Measurements from ENCODE around the gene CLIC3. TPM values are rescaled to one million over a fixed set of nuclear protein-coding genes. Genes with fewer than 3 reads are reported as not detected.

Gene CLIC3
- total and polyA plus RNA-seq, 5 donors from 2014 or later: 0.38 to 4.5 (median 2.2) TPM

DNA sequence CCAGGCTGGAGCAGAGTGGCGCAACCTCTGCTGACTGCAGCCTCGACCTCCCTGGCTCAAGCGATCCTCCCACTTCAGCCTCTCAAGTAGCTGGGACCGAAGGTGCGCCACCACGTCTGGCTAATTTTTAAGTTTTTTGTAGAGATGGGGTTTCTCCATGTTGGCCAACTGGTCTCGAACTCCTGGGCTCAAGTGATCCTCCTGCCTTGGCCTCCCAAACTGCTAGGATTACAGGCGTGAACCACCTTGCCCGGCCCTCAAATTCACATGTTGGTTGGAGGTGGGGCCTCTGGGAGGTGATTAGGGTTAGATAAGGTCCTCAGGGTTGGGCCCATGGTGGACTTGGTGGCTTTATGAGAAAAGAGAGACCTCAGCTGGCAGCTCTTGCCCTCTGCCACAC, 34.2 kb downstream of the CLIC3 start:
- H3K9me3 Mint-ChIP-seq: no peaks in the 10 kb centered on the region
- H3K36me3 Mint-ChIP-seq: no peaks in the 10 kb centered on the region
- DNase-seq (no peak), ATAC-seq (ENCODE audit: low read depth in 2 of 2) (no peak)
- Histone ChIP-seq H3K36me3 (ENCODE audit: control insufficient read depth, insufficient read depth, low read length) (no peaks in the 10 kb centered on the region), H3K27me3 (ENCODE audit: control insufficient read depth, insufficient read depth, low read length) (no peaks in the 10 kb centered on the region), H3K9me3 (ENCODE audit: control insufficient read depth in 2 of 2, low read length in 2 of 2) (no peaks in the 10 kb centered on the region), H3K4me1 (ENCODE audit: control insufficient read depth, insufficient read depth, low read length, poor library complexity, severe bottlenecking) (peaks cover 59% of the 10 kb centered on the region), H3K27ac (ENCODE audit: insufficient read depth, low read length, poor library complexity, severe bottlenecking) (no peak overlapping the region), H3K4me3 (ENCODE audit: low read depth, low read length) (no peak overlapping the region)
- H3K27me3 Mint-ChIP-seq: no peaks in the 10 kb centered on the region
- peaks cover 0 to 25% (median 13%) of the 10 kb centered on the region in 4 donors for H3K4me1 Mint-ChIP-seq
- peak overlapping the region in 1 of 3 donors; percentile 53 for H3K27ac Mint-ChIP-seq
- H3K4me3 Mint-ChIP-seq: no peak overlapping the region

DNA sequence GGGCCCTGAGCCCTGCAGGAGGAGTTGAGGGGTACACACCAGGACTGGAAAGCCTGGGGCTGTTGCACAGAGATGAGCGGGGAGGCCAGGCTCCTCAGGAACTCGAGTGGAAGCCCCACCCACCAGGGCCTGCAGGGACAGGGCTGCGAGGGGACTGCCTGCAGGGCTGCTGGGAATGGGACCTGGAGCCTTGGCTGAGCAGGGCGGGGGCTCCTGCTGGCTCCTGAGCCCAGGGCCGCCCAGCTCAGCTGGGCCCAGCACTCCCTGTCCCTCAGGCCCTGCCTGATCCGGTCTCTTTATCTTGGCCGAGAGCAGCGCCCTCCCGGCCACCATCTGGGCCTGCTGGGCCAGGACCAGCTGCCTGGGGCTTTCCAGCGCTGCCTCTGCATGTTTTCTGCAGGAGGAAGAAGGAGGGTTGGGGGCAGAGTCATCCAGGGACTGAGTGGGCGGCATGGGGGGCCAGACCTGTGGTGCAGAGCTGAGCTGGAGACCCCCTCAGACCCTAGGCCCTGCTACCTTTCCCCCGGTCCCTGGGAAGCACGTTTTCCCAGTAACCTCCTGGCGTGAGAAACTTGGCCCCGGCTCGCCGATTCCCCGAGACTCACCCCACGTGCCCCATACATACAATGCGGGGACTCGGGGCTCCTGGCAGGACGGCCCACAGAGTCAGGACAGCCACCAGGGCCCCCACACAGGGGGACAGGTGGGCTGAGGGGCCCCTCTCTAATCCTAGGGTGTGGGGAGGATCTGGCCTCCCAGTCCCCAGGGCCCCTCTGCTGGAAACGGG, 34.9 kb downstream of the CLIC3 start:
- H3K36me3 Mint-ChIP-seq: no peaks in the 10 kb centered on the region
- H3K27me3 Mint-ChIP-seq: no peaks in the 10 kb centered on the region
- no peak overlapping the region for H3K27ac Mint-ChIP-seq

DNA sequence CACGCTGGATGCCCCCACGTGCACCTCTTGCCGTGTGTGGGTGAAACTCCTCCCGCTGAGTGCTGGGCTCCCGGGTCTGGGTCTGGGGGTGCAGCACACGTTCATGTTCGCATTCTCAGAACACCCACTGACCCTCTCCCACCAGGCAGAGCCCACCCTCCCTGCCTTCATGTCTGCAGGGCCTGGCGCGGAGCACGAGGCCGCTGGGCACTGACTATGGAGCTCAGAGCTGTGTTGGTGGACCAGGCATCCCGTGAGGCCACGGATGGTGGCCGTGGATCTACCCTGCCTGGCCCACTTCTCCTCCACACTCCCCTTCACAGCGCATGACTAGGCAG, 35.5 kb downstream of the CLIC3 start:
- ATAC-seq (ENCODE audit: low read depth in 2 of 2) (no peak), DNase-seq (no peak)
- Mint-ChIP-seq H3K4me3 (no peak overlapping the region), H3K9me3 (peaks cover 0 to 2% (median 0%) of the 10 kb centered on the region in 7 donors), H3K27ac (no peak overlapping the region), H3K36me3 (no peaks in the 10 kb centered on the region), H3K27me3 (no peaks in the 10 kb centered on the region), H3K4me1 (peaks cover 0 to 19% (median 9%) of the 10 kb centered on the region in 4 donors)
- Histone ChIP-seq H3K9me3 (ENCODE audit: control insufficient read depth in 2 of 2, low read length in 2 of 2) (no peaks in the 10 kb centered on the region), H3K4me3 (ENCODE audit: low read depth, low read length) (no peak overlapping the region), H3K27ac (ENCODE audit: insufficient read depth, low read length, poor library complexity, severe bottlenecking) (no peak overlapping the region), H3K27me3 (ENCODE audit: control insufficient read depth, insufficient read depth, low read length) (no peaks in the 10 kb centered on the region), H3K4me1 (ENCODE audit: control insufficient read depth, insufficient read depth, low read length, poor library complexity, severe bottlenecking) (peaks cover 52% of the 10 kb centered on the region), H3K36me3 (ENCODE audit: control insufficient read depth, insufficient read depth, low read length) (no peaks in the 10 kb centered on the region)

More for the DNA sequence above, 34.9 kb downstream of the CLIC3 start:
- Histone ChIP-seq H3K36me3 (ENCODE audit: control insufficient read depth, insufficient read depth, low read length) (no peaks in the 10 kb centered on the region), H3K27me3 (ENCODE audit: control insufficient read depth, insufficient read depth, low read length) (no peaks in the 10 kb centered on the region), H3K4me1 (ENCODE audit: control insufficient read depth, insufficient read depth, low read length, poor library complexity, severe bottlenecking) (peaks cover 58% of the 10 kb centered on the region), H3K4me3 (ENCODE audit: low read depth, low read length) (no peak overlapping the region), H3K27ac (ENCODE audit: insufficient read depth, low read length, poor library complexity, severe bottlenecking) (no peak overlapping the region), H3K9me3 (ENCODE audit: control insufficient read depth in 2 of 2, low read length in 2 of 2) (no peaks in the 10 kb centered on the region)
- DNase-seq (no peak), ATAC-seq (ENCODE audit: low read depth in 2 of 2) (no peak)
- Mint-ChIP-seq H3K4me3 (no peak overlapping the region), H3K4me1 (peaks cover 0 to 23% (median 12%) of the 10 kb centered on the region in 4 donors), H3K9me3 (peaks cover 0 to 2% (median 0%) of the 10 kb centered on the region in 7 donors)

DNA sequence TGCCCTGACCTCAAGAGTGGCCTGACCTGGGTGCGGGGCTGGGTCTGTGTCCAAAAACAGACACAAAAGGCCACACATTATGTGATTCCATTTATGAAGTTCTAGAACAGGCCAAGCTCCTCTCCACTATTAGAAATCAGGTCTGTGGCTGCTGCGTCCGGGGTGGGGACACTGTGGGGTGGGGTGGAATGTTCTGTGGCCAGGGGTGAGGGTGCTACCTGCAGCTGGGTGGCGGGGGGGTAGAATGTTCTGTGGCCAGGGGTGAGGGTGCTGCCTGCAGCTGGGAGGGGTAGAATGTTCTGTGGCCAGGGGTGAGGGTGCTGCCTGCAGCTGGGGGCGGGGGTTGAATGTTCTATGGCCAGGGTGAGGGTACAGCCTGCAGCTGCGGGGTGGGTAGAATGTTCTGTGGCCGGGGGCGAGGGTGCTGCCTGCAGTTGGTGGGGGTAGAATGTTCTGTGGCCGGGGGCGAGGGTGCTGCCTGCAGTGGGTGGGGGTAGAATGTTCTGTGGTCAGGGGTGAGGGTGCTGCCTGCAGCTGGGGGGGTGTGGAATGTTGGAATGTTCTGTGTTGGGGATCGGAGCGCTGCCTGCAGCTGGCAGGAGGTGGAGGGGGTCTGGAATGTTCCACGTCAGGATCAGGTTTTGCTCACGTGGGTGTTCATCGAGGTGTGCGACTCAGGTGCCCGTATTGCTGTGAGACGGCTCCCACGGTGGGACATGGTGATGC, 36.0 kb downstream of the CLIC3 start:
- no peaks in the 10 kb centered on the region for H3K9me3 ChIP-seq (ENCODE audit: control insufficient read depth in 2 of 2, low read length in 2 of 2)
- H3K36me3 ChIP-seq (ENCODE audit: control insufficient read depth, insufficient read depth, low read length): no peaks in the 10 kb centered on the region
- H3K4me3 ChIP-seq (ENCODE audit: low read depth, low read length): no peak overlapping the region
- peaks cover 0 to 2% (median 0%) of the 10 kb centered on the region in 7 donors for H3K9me3 Mint-ChIP-seq
- peak overlapping the region in 2 of 3 donors; percentile 72 to 93 for H3K27ac Mint-ChIP-seq
- H3K4me3 Mint-ChIP-seq: peak overlapping the region in 3 of 4 donors; percentile 41 to 85 (median 63)
- H3K27ac ChIP-seq (ENCODE audit: insufficient read depth, low read length, poor library complexity, severe bottlenecking): peak overlapping the region; percentile 15
- H3K27me3 Mint-ChIP-seq: peaks cover under 1% of the 10 kb centered on the region
- H3K27me3 ChIP-seq (ENCODE audit: control insufficient read depth, insufficient read depth, low read length): no peaks in the 10 kb centered on the region
- peaks cover 47% of the 10 kb centered on the region for H3K4me1 ChIP-seq (ENCODE audit: control insufficient read depth, insufficient read depth, low read length, poor library complexity, severe bottlenecking)
- no peaks in the 10 kb centered on the region for H3K36me3 Mint-ChIP-seq
- DNase-seq: peak in 1 of 3 donors; percentile 78
- ATAC-seq (ENCODE audit: low read depth in 2 of 2): peak in 1 of 2 donors; percentile 45
- H3K4me1 Mint-ChIP-seq: peaks cover 0 to 14% (median 4%) of the 10 kb centered on the region in 4 donors

DNA sequence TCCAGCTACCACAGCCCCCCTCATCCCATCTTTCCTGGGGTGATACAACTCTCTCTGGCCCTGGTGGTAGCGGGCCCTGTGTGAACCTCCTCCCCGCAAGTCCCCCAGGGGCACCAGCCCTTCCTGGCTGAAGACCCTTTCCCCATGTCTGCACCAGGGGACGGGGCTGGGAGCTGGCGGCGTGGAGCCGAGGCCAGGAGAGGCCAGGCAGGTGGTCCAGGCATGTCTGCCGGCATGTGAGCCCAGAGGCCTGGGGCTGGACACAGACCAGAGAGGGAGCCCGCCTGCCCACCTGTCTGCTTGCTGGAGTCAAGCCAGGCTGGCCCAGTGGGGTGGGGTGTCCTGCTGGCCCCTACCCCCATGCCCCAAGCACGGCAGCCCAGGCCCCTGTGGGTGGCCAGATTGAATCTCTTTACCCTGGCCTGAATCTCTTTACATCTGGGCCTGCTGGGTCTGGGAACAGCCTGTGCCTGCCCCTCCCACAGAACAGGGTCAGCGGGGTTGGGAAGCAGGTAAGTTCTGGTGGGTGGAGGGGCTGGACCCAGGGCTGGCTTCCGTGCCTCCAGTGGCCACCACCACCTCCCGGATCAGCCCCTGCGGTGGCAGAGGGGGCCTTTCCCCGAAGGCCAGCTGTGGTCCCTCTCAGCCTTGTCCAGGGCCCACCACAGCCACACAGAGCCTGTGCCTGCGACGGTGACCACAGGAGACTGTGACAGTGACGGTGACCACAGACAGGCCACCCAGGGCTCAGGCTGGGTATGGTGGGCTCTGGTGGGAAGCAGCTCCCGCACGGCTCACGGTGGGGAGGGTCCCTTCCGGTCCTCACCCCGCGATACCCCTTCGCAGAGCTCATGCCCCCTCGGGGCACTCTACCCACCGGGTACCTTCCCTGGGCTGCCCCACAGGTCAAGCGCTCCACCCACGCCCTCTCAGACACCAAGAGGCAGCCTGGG, 37.2 kb downstream of the CLIC3 start:
- peaks cover 4% of the 10 kb centered on the region for H3K27me3 Mint-ChIP-seq
- Histone ChIP-seq H3K27ac (ENCODE audit: insufficient read depth, low read length, poor library complexity, severe bottlenecking) (no peak overlapping the region), H3K4me1 (ENCODE audit: control insufficient read depth, insufficient read depth, low read length, poor library complexity, severe bottlenecking) (peaks cover 35% of the 10 kb centered on the region), H3K36me3 (ENCODE audit: control insufficient read depth, insufficient read depth, low read length) (no peaks in the 10 kb centered on the region), H3K4me3 (ENCODE audit: low read depth, low read length) (no peak overlapping the region), H3K9me3 (ENCODE audit: control insufficient read depth in 2 of 2, low read length in 2 of 2) (no peaks in the 10 kb centered on the region), H3K27me3 (ENCODE audit: control insufficient read depth, insufficient read depth, low read length) (no peaks in the 10 kb centered on the region)
- H3K27ac Mint-ChIP-seq: peak overlapping the region in 1 of 3 donors; percentile 77
- peaks cover 0 to 9% (median 2%) of the 10 kb centered on the region in 4 donors for H3K4me1 Mint-ChIP-seq
- H3K4me3 Mint-ChIP-seq: no peak overlapping the region
- peaks cover 0 to 2% (median 0%) of the 10 kb centered on the region in 7 donors for H3K9me3 Mint-ChIP-seq
- ATAC-seq (ENCODE audit: low read depth in 2 of 2) (no peak), DNase-seq (no peak)
- H3K36me3 Mint-ChIP-seq: no peaks in the 10 kb centered on the region

DNA sequence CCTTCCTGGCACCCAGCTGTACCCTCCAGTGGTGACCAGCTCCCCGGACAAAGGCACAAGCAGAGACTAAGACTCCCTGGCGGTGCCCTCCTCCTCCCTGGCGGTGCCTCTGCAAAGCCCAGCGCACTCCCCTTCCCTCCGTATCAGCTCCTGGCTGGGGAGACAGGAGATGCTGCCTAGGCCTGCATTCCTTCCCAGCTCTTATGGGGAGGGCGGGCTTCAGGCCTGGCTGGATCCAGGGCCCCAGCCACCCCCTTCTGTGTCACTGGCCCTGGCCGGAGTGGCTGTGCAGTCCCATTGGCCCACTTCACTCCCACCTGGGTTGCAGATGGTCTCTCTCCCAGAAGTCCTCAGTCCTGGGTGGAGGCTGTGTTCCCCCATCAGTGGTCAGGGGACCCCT, 37.9 kb downstream of the CLIC3 start:
- Mint-ChIP-seq H3K4me3 (no peak overlapping the region), H3K9me3 (peaks cover 0 to 2% (median 0%) of the 10 kb centered on the region in 7 donors), H3K27ac (no peak overlapping the region), H3K27me3 (peaks cover 4% of the 10 kb centered on the region), H3K4me1 (peaks cover 0 to 9% (median 2%) of the 10 kb centered on the region in 4 donors), H3K36me3 (no peaks in the 10 kb centered on the region)
- Histone ChIP-seq H3K9me3 (ENCODE audit: control insufficient read depth in 2 of 2, low read length in 2 of 2) (no peaks in the 10 kb centered on the region), H3K4me3 (ENCODE audit: low read depth, low read length) (no peak overlapping the region), H3K27me3 (ENCODE audit: control insufficient read depth, insufficient read depth, low read length) (no peaks in the 10 kb centered on the region), H3K36me3 (ENCODE audit: control insufficient read depth, insufficient read depth, low read length) (no peaks in the 10 kb centered on the region), H3K4me1 (ENCODE audit: control insufficient read depth, insufficient read depth, low read length, poor library complexity, severe bottlenecking) (peaks cover 34% of the 10 kb centered on the region), H3K27ac (ENCODE audit: insufficient read depth, low read length, poor library complexity, severe bottlenecking) (no peak overlapping the region)
- no peak for DNase-seq
- ATAC-seq (ENCODE audit: low read depth in 2 of 2): no peak

DNA sequence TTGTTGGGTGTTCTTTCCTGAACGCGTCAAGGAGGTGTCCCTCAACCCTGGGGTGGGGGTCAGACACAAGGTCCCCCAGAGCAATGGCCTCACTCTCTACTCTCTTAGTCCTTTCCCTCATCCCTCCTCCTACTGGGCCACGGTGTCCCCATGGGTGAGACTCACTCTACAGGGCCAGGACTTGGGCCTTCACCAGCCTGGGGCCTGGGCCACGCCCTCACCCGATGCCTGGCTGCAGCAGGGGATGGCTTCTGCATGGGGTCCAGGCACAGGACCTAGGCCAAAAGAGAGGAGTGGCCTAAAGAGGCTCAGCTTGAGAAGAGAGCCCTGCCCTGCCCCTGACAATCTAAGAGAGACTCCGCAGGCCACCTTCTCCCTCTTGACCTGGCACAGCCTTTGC, 38.5 kb downstream of the CLIC3 start:
- H3K27me3 Mint-ChIP-seq: peaks cover 4% of the 10 kb centered on the region
- no peak overlapping the region for H3K4me3 Mint-ChIP-seq
- no peaks in the 10 kb centered on the region for H3K9me3 ChIP-seq (ENCODE audit: control insufficient read depth in 2 of 2, low read length in 2 of 2)
- H3K4me1 Mint-ChIP-seq: peaks cover 0 to 5% (median 2%) of the 10 kb centered on the region in 4 donors
- H3K27ac Mint-ChIP-seq: no peak overlapping the region
- no peak overlapping the region for H3K27ac ChIP-seq (ENCODE audit: insufficient read depth, low read length, poor library complexity, severe bottlenecking)
- no peaks in the 10 kb centered on the region for H3K36me3 Mint-ChIP-seq
- peaks cover 0 to 2% (median 0%) of the 10 kb centered on the region in 7 donors for H3K9me3 Mint-ChIP-seq
- peaks cover 34% of the 10 kb centered on the region for H3K4me1 ChIP-seq (ENCODE audit: control insufficient read depth, insufficient read depth, low read length, poor library complexity, severe bottlenecking)
- H3K4me3 ChIP-seq (ENCODE audit: low read depth, low read length): no peak overlapping the region
- ATAC-seq (ENCODE audit: low read depth in 2 of 2) (no peak), DNase-seq (no peak)
- no peaks in the 10 kb centered on the region for H3K36me3 ChIP-seq (ENCODE audit: control insufficient read depth, insufficient read depth, low read length)
- no peaks in the 10 kb centered on the region for H3K27me3 ChIP-seq (ENCODE audit: control insufficient read depth, insufficient read depth, low read length)

All from CD4-positive, CD25-positive, alpha-beta regulatory T cell (primary cell).